Activated CD8-positive, alpha-beta T cell treated with anti-CD3 and anti-CD28 coated beads for 36 hours (primary cell): Measurements from ENCODE around the gene SRGAP1. TPM values are rescaled to one million over a fixed set of nuclear protein-coding genes. Genes with fewer than 3 reads are reported as not detected.
A peak's percentile ranks its signal among the peaks of the same experiment; 100 is the strongest.

Experiments used
- ATAC-seq: fragments of 200-7000 bp; cut with Tn5 transposase; one replicate; pipeline ENCODE4 v1.10.0; 2021; ENCODE audit warnings: mild to moderate bottlenecking, moderate library complexity
- CTCF ChIA-PET: fragments of 350-600 bp; sonication (Branson Sonifier 250); formaldehyde crosslinking; loops from one replicate; lab custom pipeline; 2021; ENCODE audit warnings: antibody characterized with exemption; lab: Charles Lee
- POLR2A ChIA-PET: fragments of 350-600 bp; sonication (Branson Sonifier 250); formaldehyde crosslinking; loops from one replicate; lab custom pipeline; 2021; ENCODE audit warnings: antibody characterized with exemption; lab: Charles Lee
- DNase-seq: peaks from one replicate; pipeline ENCODE4 v3.0.0-alpha.2; 2020
- H3K27ac Mint-ChIP-seq: one replicate; pipeline ENCODE4 v1.8.0; 2021; ENCODE audit warnings: mild to moderate bottlenecking, mixed read lengths
- H3K27me3 Mint-ChIP-seq: one replicate; pipeline ENCODE4 v1.8.0; 2021; ENCODE audit warnings: mixed read lengths
- H3K36me3 Mint-ChIP-seq: one replicate; pipeline ENCODE4 v1.8.0; 2021; ENCODE audit warnings: low read depth, mixed read lengths
- H3K4me1 Mint-ChIP-seq: one replicate; pipeline ENCODE4 v1.8.0; 2021; ENCODE audit warnings: low read depth, mixed read lengths
- H3K4me3 Mint-ChIP-seq: one replicate; pipeline ENCODE4 v1.8.0; 2021; ENCODE audit warnings: mild to moderate bottlenecking, moderate library complexity, mixed read lengths
- H3K9me3 Mint-ChIP-seq: one replicate; pipeline ENCODE4 v1.8.0; 2021; ENCODE audit warnings: mixed read lengths
- CTCF ChIP-seq: fragments of 200-600 bp; IDR thresholded peaks from one replicate; pipeline ENCODE4 v1.8.0; 2022; ENCODE audit warnings: antibody characterized with exemption, mild to moderate bottlenecking
- intact Hi-C: fragments of 100-400 bp; cut with micrococcal nuclease; formaldehyde crosslinking; loops from one replicate; pipeline ENCODE4 v1.10.0; 2022
- total RNA-seq, 2 experiments: library from RNA; stranded (reverse); gene quantifications; one replicate each; pipeline ENCODE4 v1.2.3, GENCODE V29; 2021

The SRGAP1 gene
- total RNA-seq, 2 experiments from 2014 or later = 0.02 to 0.07 TPM

- DNase-seq (no peak), ATAC-seq (no peak)
- Mint-ChIP-seq H3K27me3 (no peaks in the 10 kb centered on the region), H3K27ac (no peak overlapping the region), H3K9me3 (no peaks in the 10 kb centered on the region), H3K36me3 (peaks cover 3% of the 10 kb centered on the region), H3K4me3 (no peak overlapping the region), H3K4me1 (peaks cover 27% of the 10 kb centered on the region)
- CTCF ChIA-PET = interaction anchor here (3.3 kb wide), 1 partner anchor 10 kb away, joined by 16 read pairs; no protein-coding TSS in a partner anchor
- POLR2A ChIA-PET = no interaction called here
- intact Hi-C loops = no loop called here
- no peak for TF ChIP-seq CTCF
Observed at GRCh38 chr12:63811755-63812154, 32.7 kb upstream of the SRGAP1 start.

GRCh38 chr12:63814146-63814772 is 30.2 kb upstream of the SRGAP1 start:
- ATAC-seq (peak; percentile 17), DNase-seq (no peak)
- POLR2A ChIA-PET = interaction anchor here (0.8 kb wide), 1 partner anchor 152 kb away, joined by 4 read pairs; no protein-coding TSS in a partner anchor
- CTCF ChIA-PET = interaction anchor here (3.3 kb wide), 1 partner anchor 12 kb away, joined by 16 read pairs; no protein-coding TSS in a partner anchor
- no peak for TF ChIP-seq CTCF
- intact Hi-C loops = no loop called here
- no peaks in the 10 kb centered on the region for H3K36me3 Mint-ChIP-seq
- peaks cover 6% of the 10 kb centered on the region for H3K9me3 Mint-ChIP-seq
- H3K4me1 Mint-ChIP-seq = peaks cover 27% of the 10 kb centered on the region
- H3K4me3 Mint-ChIP-seq = no peak overlapping the region
- peaks cover 3% of the 10 kb centered on the region for H3K27me3 Mint-ChIP-seq
- peak overlapping the region; percentile 83 for H3K27ac Mint-ChIP-seq

GRCh38 chr12:63815482-63815852 is 29.0 kb upstream of the SRGAP1 start:
- H3K4me3 Mint-ChIP-seq = peak overlapping the region; percentile 31

GRCh38 chr12:63816031-63816430 is 28.5 kb upstream of the SRGAP1 start:
- ChIA-PET POLR2A (no interaction called here), CTCF (no interaction called here)
- Mint-ChIP-seq H3K9me3 (peaks cover 10% of the 10 kb centered on the region), H3K4me1 (peaks cover 21% of the 10 kb centered on the region), H3K4me3 (no peak overlapping the region), H3K27ac (no peak overlapping the region), H3K27me3 (peaks cover 9% of the 10 kb centered on the region), H3K36me3 (no peaks in the 10 kb centered on the region)
- TF ChIP-seq CTCF = no peak
- DNase-seq = no peak
- ATAC-seq = no peak
- intact Hi-C loops = no loop called here

More at GRCh38 chr12:63815482-63815852, 29.0 kb upstream of the SRGAP1 start:
- POLR2A ChIA-PET = no interaction called here
- Mint-ChIP-seq H3K36me3 (no peaks in the 10 kb centered on the region), H3K9me3 (peaks cover 10% of the 10 kb centered on the region), H3K27me3 (peaks cover 8% of the 10 kb centered on the region), H3K4me1 (peaks cover 21% of the 10 kb centered on the region), H3K27ac (peak overlapping the region; percentile 76)
- no peak for ATAC-seq
- CTCF ChIA-PET = no interaction called here
- no peak for DNase-seq
- intact Hi-C loops = no loop called here
- no peak for TF ChIP-seq CTCF

GRCh38 chr12:63820427-63820826 is 24.1 kb upstream of the SRGAP1 start:
- DNase-seq (no peak), ATAC-seq (no peak)
- H3K4me1 Mint-ChIP-seq = peaks cover 11% of the 10 kb centered on the region
- TF ChIP-seq CTCF = no peak
- ChIA-PET CTCF (no interaction called here), POLR2A (no interaction called here)
- H3K27me3 Mint-ChIP-seq = peaks cover 21% of the 10 kb centered on the region
- intact Hi-C loops = no loop called here
- H3K4me3 Mint-ChIP-seq = no peak overlapping the region
- no peaks in the 10 kb centered on the region for H3K36me3 Mint-ChIP-seq
- no peak overlapping the region for H3K27ac Mint-ChIP-seq
- peaks cover 10% of the 10 kb centered on the region for H3K9me3 Mint-ChIP-seq
